ENCODE measurements around the gene TIGD6.
"Not testable (repeated sequence)": the region's sequence is repeated elsewhere in the genome, so short reads cannot be mapped to it uniquely, and the experiment has no call there.

The TIGD6 gene

GRCh38 chr5:149975409-149975808, 25.0 kb downstream of the TIGD6 start:
- DNase-seq (ENCODE audit: low read depth in 2 of 2), result no peak

DNA sequence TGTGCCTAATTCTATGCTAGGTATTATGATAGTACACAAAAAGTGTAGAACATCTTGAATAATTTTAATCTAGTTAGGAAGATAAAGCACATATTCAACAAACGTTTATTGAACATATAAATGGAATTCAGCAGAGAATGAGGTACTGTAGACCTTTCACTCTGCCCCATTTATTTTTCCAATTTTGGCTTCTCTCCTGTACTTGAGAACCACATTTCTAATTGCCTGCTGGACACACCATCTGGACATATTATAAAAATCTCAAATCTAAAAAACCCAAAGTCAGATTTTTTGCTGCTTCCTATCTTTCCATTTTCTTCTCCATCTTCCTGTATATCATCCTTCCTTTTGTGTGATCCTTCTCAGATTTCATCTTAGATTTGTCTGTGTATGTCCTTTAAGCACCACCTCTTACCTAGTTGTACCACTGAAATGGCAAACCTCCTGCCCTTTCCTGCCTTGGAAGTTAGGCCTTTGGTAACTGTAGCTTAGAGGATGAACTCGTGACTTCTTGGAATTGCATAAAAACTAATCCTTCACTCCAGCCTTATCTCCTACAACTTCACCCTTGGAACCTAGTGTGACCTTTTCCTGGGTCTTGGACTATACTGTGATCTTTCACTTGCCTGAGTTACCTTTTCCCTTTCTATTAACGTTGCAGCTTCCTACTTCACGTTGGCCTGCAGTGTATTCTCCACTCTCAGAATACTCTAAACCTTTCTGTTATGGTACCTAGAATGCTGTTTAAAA, 31.1 kb downstream of the TIGD6 start:
- no peak for DNase-seq (ENCODE audit: low read depth in 2 of 2)

GRCh38 chr5:149966946-149967345, 33.5 kb downstream of the TIGD6 start:
- no peak for DNase-seq (ENCODE audit: low read depth in 2 of 2)

GRCh38 chr5:149963729-149964128, 36.7 kb downstream of the TIGD6 start:
- no peak for DNase-seq (ENCODE audit: low read depth in 2 of 2)

- no peak for DNase-seq (ENCODE audit: low read depth in 2 of 2)
Measured at GRCh38 chr5:149962601-149963300, 37.7 kb downstream of the TIGD6 start.

- no peak for DNase-seq (ENCODE audit: low read depth in 2 of 2)
Measured at GRCh38 chr5:149961957-149962409, 38.5 kb downstream of the TIGD6 start.

DNA sequence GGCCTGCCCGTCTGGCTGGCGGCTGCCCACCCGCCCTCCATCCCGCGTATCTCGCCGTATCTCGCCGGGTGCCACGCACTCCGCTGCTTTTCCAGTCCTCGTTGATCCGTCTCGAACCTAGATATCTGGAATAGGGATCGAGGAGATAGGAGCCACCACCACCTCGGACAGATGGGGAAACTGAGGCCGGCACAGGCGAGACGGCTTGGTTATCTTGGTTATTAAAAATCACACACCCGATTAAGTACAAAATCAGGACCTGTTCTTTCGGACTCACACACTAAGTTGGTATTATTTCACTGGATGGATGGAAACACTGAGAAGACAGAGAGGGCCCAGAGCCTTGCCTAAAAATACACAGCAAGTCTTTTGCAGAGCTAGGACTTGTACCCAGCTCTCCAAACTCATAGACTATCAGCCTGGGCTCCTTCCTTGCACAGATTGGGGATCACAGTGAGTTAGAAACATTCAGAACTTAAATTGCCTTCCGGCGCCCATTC, 39.2 kb downstream of the TIGD6 start:
- no peak for DNase-seq (ENCODE audit: low read depth in 2 of 2)

- DNase-seq (ENCODE audit: low read depth in 2 of 2), result peak; percentile 81 to 83
Measured at GRCh38 chr5:149960272-149961185, 39.9 kb downstream of the TIGD6 start, which contains the start of gene SLC26A2. SLC26A2 (plus strand) TSS chr5:149960758; CDS start chr5:149977653, 16,895 bp downstream.

GRCh38 chr5:149959406-149960236, 40.8 kb downstream of the TIGD6 start:
- peak; percentile 9 to 11 for DNase-seq (ENCODE audit: low read depth in 2 of 2)

DNA sequence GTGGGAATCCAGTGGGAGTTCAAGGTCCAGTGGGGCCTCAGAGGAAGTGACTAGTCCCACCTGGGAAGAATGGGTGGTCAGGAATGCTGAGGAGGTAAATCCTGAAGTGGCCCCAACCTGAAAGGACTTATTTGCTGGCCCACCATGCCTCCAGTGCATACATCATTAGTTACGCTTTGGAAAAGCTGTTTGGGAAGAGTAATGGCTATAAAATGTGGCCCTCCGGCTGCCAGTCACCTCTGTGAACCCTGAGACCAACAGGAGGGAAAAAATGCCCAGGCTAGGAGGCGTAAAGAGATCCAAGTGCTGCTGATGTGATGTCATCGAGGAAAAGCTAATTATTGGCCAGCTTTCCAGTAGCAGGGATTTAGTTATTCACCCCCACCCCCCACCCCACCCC, 42.6 kb downstream of the TIGD6 start:
- no peak for DNase-seq (ENCODE audit: low read depth in 2 of 2)

DNA sequence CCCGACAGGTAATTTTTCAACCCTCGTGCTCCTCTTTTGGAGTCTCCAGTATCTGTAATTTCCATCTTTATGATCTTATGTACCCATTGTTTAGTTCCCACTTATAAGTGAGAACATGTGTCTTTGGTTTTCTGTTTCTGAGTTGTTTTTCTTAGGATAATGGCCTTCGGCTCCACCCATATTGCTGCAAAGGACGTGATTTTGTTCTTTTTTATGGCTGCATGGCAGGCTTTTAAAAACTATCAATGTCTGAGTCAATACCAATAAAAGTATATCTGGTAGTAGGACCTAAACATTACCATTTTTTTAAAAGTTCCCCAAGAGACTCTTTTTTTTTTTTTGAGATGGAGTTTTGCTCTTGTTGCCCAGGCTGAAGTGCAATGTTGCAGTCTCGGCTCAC, 43.8 kb downstream of the TIGD6 start:
- no peak for DNase-seq (ENCODE audit: low read depth in 2 of 2)

DNA sequence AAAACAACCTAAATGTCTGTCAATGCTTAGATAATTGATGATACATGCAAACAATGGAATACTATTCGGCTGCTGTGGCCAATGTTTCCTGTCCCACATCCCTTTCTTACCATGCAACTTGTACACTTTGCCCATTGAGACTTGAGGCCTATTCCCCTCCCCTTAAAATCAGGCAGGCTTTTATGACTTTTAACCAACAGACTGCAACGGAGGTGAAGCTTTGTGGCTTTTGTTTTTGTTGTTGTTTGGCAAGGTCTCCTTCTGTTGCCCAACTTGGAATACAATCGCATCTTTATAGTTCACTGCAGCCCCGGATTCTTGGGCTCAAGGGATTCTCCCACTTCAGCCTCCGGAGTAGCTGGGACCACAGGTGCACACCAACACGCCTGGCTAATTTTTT, 45.7 kb downstream of the TIGD6 start:
- no peak for DNase-seq (ENCODE audit: low read depth in 2 of 2)

GRCh38 chr5:149953436-149954121, 46.9 kb downstream of the TIGD6 start:
- no peak for DNase-seq (ENCODE audit: low read depth in 2 of 2)

- DNase-seq (ENCODE audit: low read depth in 2 of 2), result no peak
Measured at GRCh38 chr5:149951138-149951749, 49.2 kb downstream of the TIGD6 start.

DNA sequence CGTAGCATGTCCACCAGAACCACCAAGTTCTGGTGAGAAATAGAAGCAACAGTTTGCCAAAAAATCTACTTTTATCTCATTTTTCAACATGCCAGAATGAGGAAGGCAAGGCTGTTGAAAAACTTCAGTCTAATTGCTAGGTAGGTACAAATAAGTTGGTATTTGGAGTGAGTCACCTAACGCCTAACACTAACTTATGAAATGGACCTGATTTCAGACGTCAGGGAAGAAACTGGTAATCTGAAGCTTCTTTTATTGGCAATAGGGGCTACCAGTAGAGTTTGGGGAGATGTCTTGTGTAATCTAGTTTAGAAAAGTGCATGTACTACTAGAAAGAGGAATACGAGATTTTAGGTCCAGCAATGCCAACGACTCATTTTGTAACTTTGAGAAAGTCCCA, 51.5 kb downstream of the TIGD6 start:
- DNase-seq (ENCODE audit: low read depth in 2 of 2), result no peak

DNA sequence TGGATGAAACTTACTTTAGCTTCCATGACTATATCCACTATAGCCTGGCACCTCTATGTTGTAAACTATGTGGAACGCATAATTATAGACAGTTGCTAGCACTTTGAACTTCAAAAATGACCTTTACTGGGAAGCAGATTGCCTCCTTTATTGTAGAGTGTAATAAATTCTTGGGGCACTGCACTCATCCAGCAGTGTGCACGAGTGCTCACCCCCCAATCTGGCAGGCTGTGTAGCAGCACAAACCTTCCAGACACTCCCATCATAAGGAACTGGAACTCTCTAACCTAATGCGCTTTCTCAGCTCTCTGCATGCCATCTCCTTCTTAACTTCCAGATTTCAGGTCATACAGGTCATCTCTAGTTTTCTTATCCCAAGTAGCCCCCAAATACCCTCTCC, 54.3 kb downstream of the TIGD6 start:
- DNase-seq (ENCODE audit: low read depth in 2 of 2), result no peak

DNA sequence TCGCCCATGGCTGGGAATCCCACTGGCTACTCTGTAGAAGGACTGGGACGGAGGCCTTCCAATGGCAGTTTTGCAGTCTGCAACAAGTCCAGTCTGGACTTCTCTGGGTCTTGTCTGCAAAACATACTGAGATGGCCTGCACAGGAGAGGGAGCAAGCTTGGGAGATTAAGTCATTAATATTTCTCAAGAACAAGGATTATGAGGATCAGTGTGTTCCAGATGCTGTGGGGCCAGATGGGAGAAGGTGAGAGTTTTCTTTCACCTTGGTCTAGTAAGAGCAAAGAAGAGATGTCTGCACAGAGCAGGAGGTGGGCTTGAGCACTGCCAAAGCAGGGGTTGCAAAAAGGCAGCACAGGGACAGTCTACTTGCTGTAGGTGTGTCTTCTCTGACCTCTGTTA, 55.8 kb downstream of the TIGD6 start, which contains the start of gene PDE6A:
Gene PDE6A, minus strand, starts transcription at position 128 of the 400 bp plus-strand sequence. Its CDS starts 120 bp downstream, at position 8.
- no peak for DNase-seq (ENCODE audit: low read depth in 2 of 2)

DNA sequence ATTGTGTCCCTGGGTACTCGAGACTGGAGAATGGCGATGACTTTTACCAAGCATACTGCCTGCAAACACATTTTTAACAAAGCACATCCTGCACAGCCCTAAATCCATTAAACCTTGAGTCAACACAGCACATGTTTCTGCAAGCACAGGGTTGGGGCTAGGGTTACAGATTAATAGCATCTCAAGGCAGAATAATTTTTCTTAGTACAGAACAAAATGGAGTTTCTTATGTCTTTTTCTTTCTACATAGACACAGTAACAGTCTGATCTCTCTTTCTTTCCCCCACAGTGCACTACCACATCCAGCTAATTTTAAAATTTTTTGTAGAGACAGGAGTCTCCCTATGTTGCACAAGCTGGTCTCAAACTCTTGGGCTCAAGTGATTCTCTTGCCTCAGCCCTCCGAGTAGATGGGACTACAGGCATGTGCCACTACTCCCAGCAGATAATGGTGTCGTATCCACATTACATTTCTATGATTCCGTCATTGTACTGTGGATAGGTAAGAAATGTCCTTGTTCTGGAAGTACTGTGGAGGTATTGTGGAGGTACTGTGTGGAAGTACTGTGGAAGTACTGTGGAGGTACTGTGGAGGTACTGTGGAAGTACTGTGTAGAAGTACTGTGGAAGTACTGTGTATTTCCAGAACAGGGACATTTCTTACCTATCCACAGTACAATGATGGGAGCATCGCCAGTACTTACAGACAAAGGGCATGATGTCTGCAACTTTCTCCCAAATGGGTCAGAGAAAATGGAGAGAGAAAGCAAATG, 57.1 kb downstream of the TIGD6 start:
- not testable (repeated sequence) for DNase-seq (ENCODE audit: low read depth in 2 of 2)
